WTC11 (cell line): ENCODE measurements around the gene RPRD1A. TPM values are rescaled to one million over a fixed set of nuclear protein-coding genes. Genes with fewer than 3 reads are reported as not detected.

Source experiments
- ATAC-seq: fragments of 200-7000 bp; cut with Tn5 transposase; 2 replicates; pipeline ENCODE4 v1.10.0; 2021; ENCODE audit warnings: mild to moderate bottlenecking, moderate library complexity
- CTCF ChIA-PET: fragments of 300-600 bp; sonication (Branson Sonifier 250); formaldehyde crosslinking; loops from one replicate; lab custom pipeline; 2021; ENCODE audit warnings: antibody characterized with exemption; lab: Charles Lee
- POLR2A ChIA-PET: fragments of 350-600 bp; sonication (Branson Sonifier 250); formaldehyde crosslinking; loops from one replicate; lab custom pipeline; 2021; ENCODE audit warnings: antibody characterized with exemption; lab: Charles Lee
- DNase-seq: peaks from one replicate; pipeline ENCODE4 v3.0.0; 2021; ENCODE audit warnings: low spot score
- H3K27ac Mint-ChIP-seq: 2 replicates; pipeline ENCODE4 v1.8.0; 2021; ENCODE audit warnings: mixed read lengths
- H3K27me3 Mint-ChIP-seq: 2 replicates; pipeline ENCODE4 v1.8.0; 2021; ENCODE audit warnings: low read depth, mild to moderate bottlenecking, moderate library complexity, mixed read lengths
- H3K36me3 Mint-ChIP-seq: 2 replicates; pipeline ENCODE4 v1.8.0; 2021; ENCODE audit warnings: mixed read lengths
- H3K4me1 Mint-ChIP-seq: 2 replicates; pipeline ENCODE4 v1.8.0; 2022; ENCODE audit warnings: mixed read lengths
- H3K4me3 Mint-ChIP-seq: 2 replicates; pipeline ENCODE4 v1.8.0; 2021; ENCODE audit warnings: mild to moderate bottlenecking, moderate library complexity, mixed read lengths
- H3K9me3 Mint-ChIP-seq: 2 replicates; pipeline ENCODE4 v1.8.0; 2021; ENCODE audit warnings: mixed read lengths
- ATF1 ChIP-seq: sonication (generic); formaldehyde crosslinking; IDR thresholded peaks from 2 replicates; pipeline ENCODE4 v1.8.1; 2023; ENCODE audit warnings: mild to moderate bottlenecking, moderate library complexity, missing genetic modification reagents
- CTCF ChIP-seq: fragments of 200-600 bp; IDR thresholded peaks from 2 replicates; pipeline ENCODE4 v1.8.0; 2022; ENCODE audit warnings: antibody characterized with exemption
- FOXK1 ChIP-seq: sonication (generic); formaldehyde crosslinking; IDR thresholded peaks from 2 replicates; pipeline ENCODE4 v1.8.0; 2022; ENCODE audit warnings: mild to moderate bottlenecking, moderate library complexity, missing genetic modification reagents
- FOXP4 ChIP-seq: sonication (generic); formaldehyde crosslinking; IDR thresholded peaks from 2 replicates; pipeline ENCODE4 v1.8.0; 2022; ENCODE audit warnings: mild to moderate bottlenecking, missing genetic modification reagents
- HMGA2 ChIP-seq: fragments of 250-450 bp; sonication (Bioruptor Pico); IDR thresholded peaks from 2 replicates; pipeline ENCODE4 v1.4.0; 2021; ENCODE audit warnings: mild to moderate bottlenecking, moderate library complexity
- KAT7 ChIP-seq: sonication (generic); formaldehyde crosslinking; IDR thresholded peaks from 2 replicates; pipeline ENCODE4 v1.8.1; 2023; ENCODE audit warnings: missing genetic modification reagents, mild to moderate bottlenecking, borderline replicate concordance
- SMAD4 ChIP-seq: sonication (generic); formaldehyde crosslinking; IDR thresholded peaks from 2 replicates; pipeline ENCODE4 v1.8.0; 2022; ENCODE audit warnings: mild to moderate bottlenecking, missing genetic modification reagents
- USF1 ChIP-seq: sonication (generic); formaldehyde crosslinking; IDR thresholded peaks from 2 replicates; pipeline ENCODE4 v1.8.0; 2022; ENCODE audit warnings: mild to moderate bottlenecking, missing genetic modification reagents
- USF2 ChIP-seq: sonication (generic); formaldehyde crosslinking; IDR thresholded peaks from 2 replicates; pipeline ENCODE4 v1.8.1; 2023; ENCODE audit warnings: mild to moderate bottlenecking, missing genetic modification reagents, moderate library complexity
- ZBTB43 ChIP-seq: sonication (generic); formaldehyde crosslinking; IDR thresholded peaks from 2 replicates; pipeline ENCODE4 v1.8.1; 2023; ENCODE audit warnings: mild to moderate bottlenecking, missing genetic modification reagents
- ZMAT4 ChIP-seq: fragments of 250-450 bp; sonication (Bioruptor Pico); IDR thresholded peaks from 2 replicates; pipeline ENCODE4 v1.9.0; 2021; ENCODE audit warnings: mild to moderate bottlenecking
- ZNF121 ChIP-seq: sonication (generic); formaldehyde crosslinking; IDR thresholded peaks from 2 replicates; pipeline ENCODE4 v1.8.0; 2023; ENCODE audit warnings: missing genetic modification reagents
- ZNF317 ChIP-seq: sonication (generic); formaldehyde crosslinking; IDR thresholded peaks from 2 replicates; pipeline ENCODE4 v1.8.1; 2023; ENCODE audit warnings: low read depth, mild to moderate bottlenecking, moderate library complexity, missing genetic modification reagents, borderline replicate concordance
- ZNF532 ChIP-seq: fragments of 250-450 bp; sonication (Bioruptor Pico); IDR thresholded peaks from 2 replicates; pipeline ENCODE4 v1.9.0; 2021; ENCODE audit warnings: mild to moderate bottlenecking, borderline replicate concordance
- total RNA-seq: library from RNA; stranded (reverse); gene quantifications from 3 replicates; pipeline ENCODE4 v1.2.3, GENCODE V29; 2021

Gene RPRD1A
- total RNA-seq, 1 experiment from 2014 or later: 115 TPM

GRCh38 chr18:36034299-36034895 is 33.0 kb downstream of the RPRD1A start (continued):
- TF ChIP-seq FOXP4 (CRISPR knock-in tag): no peak
- no peak for TF ChIP-seq ZNF121 (CRISPR knock-in tag)
- no peak for TF ChIP-seq CTCF
- TF ChIP-seq FOXK1 (CRISPR knock-in tag): no peak

GRCh38 chr18:36031903-36032302 is 35.5 kb downstream of the RPRD1A start:
- H3K27me3 Mint-ChIP-seq: no peaks in the 10 kb centered on the region
- ATAC-seq (no peak), DNase-seq (no peak)
- ChIA-PET POLR2A (no interaction called here), CTCF (interaction anchor here (1.7 kb wide), 1 partner anchor 14 kb away, joined by 5 read pairs; no protein-coding TSS in a partner anchor)
- no peak overlapping the region for H3K27ac Mint-ChIP-seq
- peaks cover 6% of the 10 kb centered on the region for H3K4me1 Mint-ChIP-seq
- H3K4me3 Mint-ChIP-seq: no peak overlapping the region
- peaks cover 34% of the 10 kb centered on the region for H3K36me3 Mint-ChIP-seq
- peaks cover under 1% of the 10 kb centered on the region; the same call in 1 of the 2 replicates for H3K9me3 Mint-ChIP-seq
- TF ChIP-seq SMAD4 (CRISPR knock-in tag) (no peak), HMGA2 (CRISPR knock-in tag) (no peak), ZNF317 (CRISPR knock-in tag) (no peak), KAT7 (CRISPR knock-in tag) (no peak), ZMAT4 (CRISPR knock-in tag) (no peak), USF1 (CRISPR knock-in tag) (no peak), ATF1 (CRISPR knock-in tag) (no peak), ZNF532 (no peak), ZBTB43 (CRISPR knock-in tag) (no peak), USF2 (CRISPR knock-in tag) (no peak)
